Neural progenitor cell (in vitro differentiated cells): Measurements from ENCODE around the gene ACER3. TPM values are rescaled to one million over a fixed set of nuclear protein-coding genes. Genes with fewer than 3 reads are reported as not detected.

Source experiments
- DNase-seq: peaks from one replicate; pipeline ENCODE4 v3.0.0-alpha.2; 2016; ENCODE audit warnings: low spot score
- H2AFZ ChIP-seq: fragments of 200-600 bp; sonication (generic); replicated peaks from 2 replicates; pipeline ENCODE4 v1.6.1; 2016; ENCODE audit warnings: antibody characterized with exemption
- H3F3A ChIP-seq: fragments of 200-600 bp; sonication (generic); 2 replicates; pipeline ENCODE4 v1.6.1; 2016; ENCODE audit warnings: antibody characterized with exemption, low read depth
- H3K27ac ChIP-seq: fragments of 200-600 bp; sonication (generic); 2 replicates; pipeline ENCODE4 v1.5.1; 2016; ENCODE audit warnings: mild to moderate bottlenecking
- H3K27me3 ChIP-seq: fragments of 200-600 bp; sonication (generic); 2 replicates; pipeline ENCODE4 v1.6.1; 2016; ENCODE audit warnings: mild to moderate bottlenecking, moderate library complexity
- H3K36me3 ChIP-seq: fragments of 200-600 bp; sonication (generic); 2 replicates; pipeline ENCODE4 v1.5.1; 2016
- H3K4me1 ChIP-seq: fragments of 200-600 bp; sonication (generic); 2 replicates; pipeline ENCODE4 v1.6.1; 2016; ENCODE audit warnings: mixed run types
- H3K4me2 ChIP-seq: fragments of 200-600 bp; sonication (generic); 2 replicates; pipeline ENCODE4 v1.6.1; 2016
- H3K4me3 ChIP-seq: fragments of 200-600 bp; sonication (generic); 2 replicates; pipeline ENCODE4 v1.5.1; 2016
- H3K79me2 ChIP-seq: fragments of 200-600 bp; sonication (generic); 2 replicates; pipeline ENCODE4 v1.6.1; 2016; ENCODE audit warnings: low read depth
- H3K9ac ChIP-seq: fragments of 200-600 bp; sonication (generic); 2 replicates; pipeline ENCODE4 v1.6.1; 2016
- H3K9me3 ChIP-seq: fragments of 200-600 bp; sonication (generic); 2 replicates; pipeline ENCODE4 v1.5.1; 2016; ENCODE audit warnings: low read depth
- H4K20me1 ChIP-seq: fragments of 200-600 bp; sonication (generic); 2 replicates; pipeline ENCODE4 v1.6.1; 2016; ENCODE audit warnings: low read depth
- H3K27ac Mint-ChIP-seq: 3 replicates; pipeline ENCODE4 v1.8.0; 2021; ENCODE audit warnings: mixed read lengths
- H3K27me3 Mint-ChIP-seq: 2 replicates; pipeline ENCODE4 v1.8.0; 2022; ENCODE audit warnings: low read depth, mild to moderate bottlenecking, inconsistent platforms, moderate library complexity, mixed read lengths; ENCODE audit not compliant: insufficient read depth
- H3K36me3 Mint-ChIP-seq: 3 replicates; pipeline ENCODE4 v1.8.0; 2021; ENCODE audit warnings: mixed read lengths
- H3K4me1 Mint-ChIP-seq: 3 replicates; pipeline ENCODE4 v1.8.0; 2021; ENCODE audit warnings: mixed read lengths
- H3K4me3 Mint-ChIP-seq: 3 replicates; pipeline ENCODE4 v1.8.0; 2021; ENCODE audit warnings: mild to moderate bottlenecking, moderate library complexity, mixed read lengths
- H3K9me3 Mint-ChIP-seq: 3 replicates; pipeline ENCODE4 v1.8.0; 2020; ENCODE audit warnings: mixed read lengths
- CTCF ChIP-seq: fragments of 200-600 bp; sonication (generic); IDR thresholded peaks from 2 replicates; pipeline ENCODE4 v1.5.1; 2017; ENCODE audit warnings: antibody characterized with exemption, mild to moderate bottlenecking
- EZH2 ChIP-seq: fragments of 200-600 bp; sonication (generic); IDR thresholded peaks from 2 replicates; pipeline ENCODE4 v1.6.1; 2017; ENCODE audit warnings: antibody characterized with exemption, mild to moderate bottlenecking, moderate library complexity
- EZH2phosphoT487 ChIP-seq: fragments of 200-600 bp; sonication (generic); IDR thresholded peaks from 2 replicates; pipeline ENCODE4 v1.6.1; 2017; ENCODE audit warnings: antibody characterized with exemption
- total RNA-seq: library from RNA; depleted of rRNA; stranded (reverse); fragments of >200 nt; gene quantifications from 2 replicates; pipeline ENCODE4 v1.2.3, GENCODE V29; 2015; ENCODE audit warnings: low replicate concordance

ACER3 gene
- total RNA-seq, 1 donor from 2014 or later: 18.9 TPM

- Mint-ChIP-seq H3K36me3 (no peaks in the 10 kb centered on the region), H3K27ac (no peak overlapping the region), H3K9me3 (no peaks in the 10 kb centered on the region), H3K27me3 (no peaks in the 10 kb centered on the region), H3K4me1 (no peaks in the 10 kb centered on the region), H3K4me3 (no peak overlapping the region)
- Histone ChIP-seq H3K27me3 (no peaks in the 10 kb centered on the region), H4K20me1 (no peaks in the 10 kb centered on the region), H3F3A (no peaks in the 10 kb centered on the region), H3K27ac (no peak overlapping the region), H3K4me3 (no peak overlapping the region), H2AFZ (no peak overlapping the region), H3K4me1 (peaks cover 4% of the 10 kb centered on the region), H3K9ac (no peak overlapping the region), H3K36me3 (no peaks in the 10 kb centered on the region), H3K9me3 (no peaks in the 10 kb centered on the region), H3K4me2 (no peak overlapping the region), H3K79me2 (no peaks in the 10 kb centered on the region)
- DNase-seq: no peak
- TF ChIP-seq EZH2 (no peak), EZH2phosphoT487 (no peak), CTCF (no peak)
Measured at GRCh38 chr11:77027275-77027674, 166.6 kb downstream of the ACER3 start.

DNA sequence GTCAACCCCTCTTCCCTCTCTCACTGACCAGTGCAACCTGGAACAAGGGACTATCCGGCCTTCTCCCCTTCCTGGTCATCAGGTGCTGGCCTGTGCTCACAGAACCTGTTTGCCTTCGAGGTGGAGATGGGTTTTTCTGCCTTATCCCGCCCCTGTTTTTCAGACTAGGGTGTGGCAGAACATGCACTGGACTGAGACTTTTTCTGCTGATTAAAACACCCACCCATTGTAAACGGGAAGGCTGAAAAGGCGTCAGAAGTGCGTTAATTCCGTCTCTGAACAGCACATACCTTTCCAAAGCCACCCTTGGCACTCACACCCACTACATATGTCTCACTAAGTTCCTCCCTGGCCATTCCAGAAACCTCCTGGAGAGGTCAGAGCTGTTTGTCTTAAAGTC, 169.1 kb downstream of the ACER3 start:
- Histone ChIP-seq H3K9me3 (no peaks in the 10 kb centered on the region), H3K27ac (no peak overlapping the region), H3K27me3 (no peaks in the 10 kb centered on the region), H4K20me1 (no peaks in the 10 kb centered on the region), H3K4me3 (no peak overlapping the region), H3K79me2 (no peaks in the 10 kb centered on the region), H3K36me3 (no peaks in the 10 kb centered on the region), H3K4me1 (peaks cover 10% of the 10 kb centered on the region), H3K9ac (no peak overlapping the region), H2AFZ (no peak overlapping the region), H3F3A (peaks cover 6% of the 10 kb centered on the region), H3K4me2 (no peak overlapping the region)
- DNase-seq: no peak
- Mint-ChIP-seq H3K27me3 (no peaks in the 10 kb centered on the region), H3K4me3 (no peak overlapping the region), H3K9me3 (no peaks in the 10 kb centered on the region), H3K36me3 (no peaks in the 10 kb centered on the region), H3K27ac (no peak overlapping the region), H3K4me1 (no peaks in the 10 kb centered on the region)
- no peak for TF ChIP-seq EZH2

GRCh38 chr11:77030834-77031414, 170.2 kb downstream of the ACER3 start:
- Mint-ChIP-seq H3K4me3 (no peak overlapping the region), H3K36me3 (no peaks in the 10 kb centered on the region), H3K27me3 (peaks cover 9% of the 10 kb centered on the region), H3K9me3 (no peaks in the 10 kb centered on the region), H3K4me1 (no peaks in the 10 kb centered on the region), H3K27ac (no peak overlapping the region)
- DNase-seq: no peak
- Histone ChIP-seq H3K9ac (no peak overlapping the region), H3K36me3 (no peaks in the 10 kb centered on the region), H3K4me1 (peaks cover 10% of the 10 kb centered on the region), H3K27me3 (no peaks in the 10 kb centered on the region), H3K4me2 (no peak overlapping the region), H4K20me1 (no peaks in the 10 kb centered on the region), H3K4me3 (no peak overlapping the region), H3K9me3 (no peaks in the 10 kb centered on the region), H2AFZ (no peak overlapping the region), H3F3A (peaks cover 6% of the 10 kb centered on the region), H3K27ac (no peak overlapping the region), H3K79me2 (no peaks in the 10 kb centered on the region)
- no peak for TF ChIP-seq EZH2phosphoT487
- no peak for TF ChIP-seq EZH2
- peak; percentile 5 for TF ChIP-seq CTCF

DNA sequence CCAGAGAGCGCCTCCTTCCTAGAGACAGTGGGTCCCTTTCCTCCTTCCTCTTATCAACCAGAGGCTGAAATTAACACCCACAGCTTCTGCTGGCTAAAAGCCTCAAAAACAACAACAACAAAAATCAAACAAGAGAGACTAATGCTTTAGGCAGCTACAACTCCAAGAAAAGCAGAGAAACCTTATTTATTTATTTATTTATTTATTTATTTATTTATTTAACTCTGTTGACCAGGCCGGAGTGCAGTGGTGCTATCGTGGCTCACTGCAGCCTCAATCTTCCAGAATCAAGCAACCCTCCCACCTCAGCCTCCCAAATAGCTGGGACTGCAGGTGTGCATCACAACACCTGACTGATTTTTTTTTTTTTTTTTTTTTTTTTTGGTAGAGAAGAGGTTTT, 170.9 kb downstream of the ACER3 start:
- H3K4me3 Mint-ChIP-seq: no peak overlapping the region
- H2AFZ ChIP-seq: no peak overlapping the region
- no peak overlapping the region for H3K4me3 ChIP-seq
- H3K4me2 ChIP-seq: no peak overlapping the region
- H3K27me3 ChIP-seq: no peaks in the 10 kb centered on the region
- H3K4me1 ChIP-seq: peaks cover 10% of the 10 kb centered on the region
- no peak for DNase-seq
- no peak overlapping the region for H3K27ac Mint-ChIP-seq
- peaks cover 9% of the 10 kb centered on the region for H3K27me3 Mint-ChIP-seq
- H4K20me1 ChIP-seq: no peaks in the 10 kb centered on the region
- H3K9ac ChIP-seq: no peak overlapping the region
- no peaks in the 10 kb centered on the region for H3K9me3 ChIP-seq
- no peaks in the 10 kb centered on the region for H3K36me3 Mint-ChIP-seq
- H3K27ac ChIP-seq: no peak overlapping the region
- peaks cover 6% of the 10 kb centered on the region for H3F3A ChIP-seq
- no peaks in the 10 kb centered on the region for H3K36me3 ChIP-seq
- no peaks in the 10 kb centered on the region for H3K4me1 Mint-ChIP-seq
- H3K79me2 ChIP-seq: no peaks in the 10 kb centered on the region
- H3K9me3 Mint-ChIP-seq: no peaks in the 10 kb centered on the region
- no peak for TF ChIP-seq EZH2
